NCI-H146 treated with DMSO at 0.1 percent for 48 hours (cell line): ENCODE data around the gene SDHB.

Experiments
- DNase-seq: peaks from one replicate; lab custom pipeline; 2025; ENCODE audit not compliant: unreplicated experiment; lab: John Stamatoyannopoulos, UW

SDHB gene

GRCh38 chr1:17046334-17046657 is 7.5 kb downstream of the SDHB start:
- DNase-seq: no peak

GRCh38 chr1:17045634-17046333 is 8.0 kb downstream of the SDHB start:
- DNase-seq: no peak

- DNase-seq: no peak
Measured at GRCh38 chr1:17045150-17045549, 8.7 kb downstream of the SDHB start.

- DNase-seq: no peak
Measured at GRCh38 chr1:17043676-17044075, 10.2 kb downstream of the SDHB start.

GRCh38 chr1:17040135-17040534 is 13.7 kb downstream of the SDHB start:
- DNase-seq: no peak

- no peak for DNase-seq
Measured at GRCh38 chr1:17039522-17039921, 14.3 kb downstream of the SDHB start.

GRCh38 chr1:17033481-17033880 is 20.4 kb downstream of the SDHB start:
- DNase-seq: no peak

- DNase-seq: no peak
Measured at GRCh38 chr1:17032741-17033140, 21.1 kb downstream of the SDHB start.

GRCh38 chr1:17031436-17031835 is 22.4 kb downstream of the SDHB start:
- no peak for DNase-seq

GRCh38 chr1:17030206-17030605 is 23.6 kb downstream of the SDHB start:
- DNase-seq: no peak

- DNase-seq: no peak
Measured at GRCh38 chr1:17028662-17029188, 25.1 kb downstream of the SDHB start.

GRCh38 chr1:17027900-17028299 is 25.9 kb downstream of the SDHB start:
- no peak for DNase-seq

- no peak for DNase-seq
Measured at GRCh38 chr1:17027403-17027802, 26.4 kb downstream of the SDHB start.

GRCh38 chr1:17024721-17025120 is 29.1 kb downstream of the SDHB start:
- DNase-seq: no peak

GRCh38 chr1:17023573-17023972 is 30.3 kb downstream of the SDHB start:
- no peak for DNase-seq

GRCh38 chr1:17023102-17023501 is 30.7 kb downstream of the SDHB start:
- no peak for DNase-seq

GRCh38 chr1:17021896-17022295 is 31.9 kb downstream of the SDHB start:
- no peak for DNase-seq

GRCh38 chr1:17020502-17020901 is 33.3 kb downstream of the SDHB start:
- no peak for DNase-seq

- DNase-seq: no peak
Measured at GRCh38 chr1:17018849-17019248, 35.0 kb downstream of the SDHB start.

- no peak for DNase-seq
Measured at GRCh38 chr1:17017435-17017834, 36.4 kb downstream of the SDHB start.

- DNase-seq: no peak
Measured at GRCh38 chr1:17016317-17016661, 37.5 kb downstream of the SDHB start.

- DNase-seq: no peak
Measured at GRCh38 chr1:17014671-17015567, 38.9 kb downstream of the SDHB start.
